Kidney capillary endothelial cell (primary cell): Measurements from ENCODE around the gene UBASH3B.

Experiments
- DNase-seq: peaks from one replicate; pipeline ENCODE4 v3.0.0-alpha.2; 2018; ENCODE audit warnings: low spot score

Gene UBASH3B

GRCh38 chr11:122755409-122755808 is 99.9 kb downstream of the UBASH3B start:
- DNase-seq: no peak

DNA sequence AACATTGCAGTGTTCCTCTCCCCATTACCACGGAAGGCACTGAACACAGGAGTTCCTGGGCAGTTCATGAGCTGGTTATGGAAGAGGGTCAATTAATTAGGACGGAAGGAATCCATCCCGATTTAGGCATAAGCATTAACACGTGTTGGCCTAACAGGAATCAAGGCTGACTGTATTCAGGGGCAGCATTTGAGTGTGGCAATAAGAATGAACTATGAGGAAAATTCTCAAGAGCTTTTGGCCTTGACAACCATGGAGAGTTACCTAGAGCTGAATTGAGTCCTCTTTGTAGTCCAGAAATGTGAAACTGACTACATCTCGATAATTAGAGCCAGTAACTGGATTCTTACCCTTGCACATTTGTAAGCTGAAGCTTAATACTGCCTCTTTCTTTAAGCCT is 100.4 kb downstream of the UBASH3B start:
- no peak for DNase-seq

DNA sequence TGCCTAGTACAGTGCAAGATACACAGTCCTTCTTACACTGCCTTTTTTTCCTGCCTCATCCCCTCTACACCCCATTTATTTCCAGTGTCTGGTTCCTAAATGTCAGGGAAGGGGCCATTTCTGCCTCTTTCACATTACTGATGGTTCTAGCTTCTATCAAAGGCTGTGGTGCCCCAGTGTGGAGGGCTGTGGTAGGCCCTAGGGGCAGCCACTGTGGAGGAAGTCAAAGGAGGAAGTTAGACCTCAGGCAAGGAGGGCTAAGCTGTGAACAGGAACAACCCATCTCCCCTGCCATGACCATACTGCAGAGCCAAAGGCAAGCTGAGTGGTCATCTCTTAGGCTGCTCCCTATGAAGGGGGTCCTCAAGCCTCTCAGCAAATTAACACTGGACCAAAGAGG is 100.9 kb downstream of the UBASH3B start:
- no peak for DNase-seq

- DNase-seq: no peak
These were observed 101.7 kb downstream of the UBASH3B start for GRCh38 chr11:122757201-122757600.

DNA sequence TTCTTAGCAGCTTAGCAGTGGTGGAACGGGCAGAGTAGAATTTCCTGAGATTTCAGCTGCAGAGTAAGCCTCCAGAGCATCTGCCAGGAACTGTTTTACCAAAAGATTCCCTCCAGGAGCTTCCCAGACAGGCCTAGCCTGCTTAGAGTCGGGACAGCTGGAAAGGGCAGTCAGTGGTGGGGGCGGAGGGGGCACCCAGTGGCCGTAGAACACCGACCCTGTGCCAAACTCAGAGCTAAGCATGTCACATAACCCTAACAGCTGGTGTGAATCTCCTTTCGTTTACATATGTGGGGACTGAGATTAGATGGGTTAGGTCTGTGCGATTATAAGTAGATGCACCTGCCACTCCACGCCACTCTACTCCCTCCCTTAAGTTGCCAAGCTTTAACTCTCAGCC is 102.8 kb downstream of the UBASH3B start:
- DNase-seq: no peak

GRCh38 chr11:122758974-122759373 is 103.5 kb downstream of the UBASH3B start:
- no peak for DNase-seq

DNA sequence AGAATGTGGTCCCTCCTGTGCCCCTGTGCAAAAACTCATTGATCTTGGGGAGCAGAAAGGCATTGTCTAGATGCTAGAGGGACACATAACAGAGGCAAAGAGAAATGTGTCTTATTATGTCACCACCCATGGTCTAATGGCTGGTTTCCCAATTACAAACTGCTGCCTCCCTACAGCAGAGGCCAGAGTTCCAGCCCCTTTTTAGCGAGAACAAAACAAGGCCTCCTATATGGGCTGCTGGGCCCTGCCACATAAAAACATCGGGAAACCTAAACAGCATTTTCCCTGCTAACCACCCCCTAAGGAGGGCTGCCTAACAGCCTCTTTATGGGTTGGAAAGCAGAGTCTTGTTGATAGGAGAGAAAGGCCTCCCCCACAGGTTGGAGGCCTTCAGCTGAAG is 107.6 kb downstream of the UBASH3B start:
- DNase-seq: no peak

GRCh38 chr11:122764371-122765090 is 109.0 kb downstream of the UBASH3B start:
- DNase-seq: no peak

GRCh38 chr11:122765487-122766131 is 110.1 kb downstream of the UBASH3B start:
- no peak for DNase-seq

DNA sequence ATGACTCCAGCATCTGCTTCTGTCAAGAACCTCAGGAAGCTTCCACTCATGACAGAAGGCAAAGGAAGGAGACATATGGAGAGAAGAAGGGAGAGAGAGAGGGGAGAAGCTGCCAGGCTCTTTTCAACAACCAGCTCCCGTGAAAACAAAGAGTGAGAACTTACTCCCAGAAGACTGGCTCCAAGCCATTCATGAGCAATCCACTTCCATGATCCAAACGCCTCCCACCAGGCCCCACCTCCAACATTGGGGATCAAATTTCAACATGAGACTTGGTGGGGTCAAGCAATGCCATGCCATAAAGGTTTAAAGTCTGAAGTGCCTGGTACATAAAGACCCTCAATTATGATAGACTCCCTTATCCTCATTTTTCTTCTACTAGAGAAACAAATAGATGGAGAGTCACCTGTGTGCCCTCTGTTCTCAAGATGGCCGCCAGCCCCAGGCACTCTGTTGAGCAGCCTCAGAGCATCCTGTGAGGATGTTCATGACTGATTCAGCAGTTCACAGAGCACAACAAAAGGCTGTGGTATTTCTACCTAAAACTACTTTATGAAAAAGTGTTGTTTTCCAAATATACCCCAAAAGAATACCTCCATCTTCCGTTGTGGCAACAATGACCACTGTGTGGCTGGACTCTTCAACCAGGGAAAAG is 113.7 kb downstream of the UBASH3B start:
- no peak for DNase-seq

DNA sequence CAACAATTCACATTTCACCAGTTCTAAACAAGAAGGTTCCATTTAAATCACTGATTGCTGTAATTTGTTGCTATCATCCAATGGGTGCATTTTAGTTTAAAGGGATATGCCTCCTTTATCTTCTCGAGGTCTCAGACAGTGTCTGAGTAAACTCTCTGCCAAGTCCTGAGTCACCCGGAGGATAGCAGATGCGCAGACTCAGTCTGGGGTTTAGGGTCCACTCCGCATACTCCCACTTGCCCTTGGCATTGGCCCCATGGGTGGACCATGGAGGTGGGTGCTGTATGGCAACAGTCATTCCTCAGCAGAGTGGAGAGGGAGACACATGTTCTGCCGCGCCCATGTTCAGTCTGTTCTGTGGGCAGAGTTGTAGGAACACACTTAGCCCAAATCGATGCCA is 117.4 kb downstream of the UBASH3B start:
- no peak for DNase-seq

DNA sequence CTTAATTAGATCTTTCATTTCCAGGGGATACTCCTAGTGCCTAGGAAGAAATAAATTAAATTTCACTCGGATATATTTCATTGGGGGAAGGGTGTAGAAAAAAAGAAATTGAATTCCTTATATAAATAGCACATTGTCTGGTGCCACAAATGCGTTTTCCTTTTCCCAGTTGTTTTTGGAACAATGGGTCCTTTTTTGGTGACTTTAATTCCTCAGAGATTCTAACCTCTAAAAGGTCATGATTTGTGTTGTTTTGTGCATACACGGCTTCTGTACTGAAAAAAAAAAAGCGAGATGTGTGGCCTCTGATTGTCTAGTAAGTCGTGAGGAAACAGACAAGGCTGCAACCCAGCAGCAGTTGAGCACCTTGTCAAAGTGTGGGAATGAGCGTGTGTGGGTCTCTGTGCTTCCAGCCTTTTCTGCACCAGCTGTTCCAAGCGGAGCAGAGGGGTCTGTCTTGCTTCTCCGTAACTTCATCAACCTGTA is 118.3 kb downstream of the UBASH3B start:
- DNase-seq: no peak

DNA sequence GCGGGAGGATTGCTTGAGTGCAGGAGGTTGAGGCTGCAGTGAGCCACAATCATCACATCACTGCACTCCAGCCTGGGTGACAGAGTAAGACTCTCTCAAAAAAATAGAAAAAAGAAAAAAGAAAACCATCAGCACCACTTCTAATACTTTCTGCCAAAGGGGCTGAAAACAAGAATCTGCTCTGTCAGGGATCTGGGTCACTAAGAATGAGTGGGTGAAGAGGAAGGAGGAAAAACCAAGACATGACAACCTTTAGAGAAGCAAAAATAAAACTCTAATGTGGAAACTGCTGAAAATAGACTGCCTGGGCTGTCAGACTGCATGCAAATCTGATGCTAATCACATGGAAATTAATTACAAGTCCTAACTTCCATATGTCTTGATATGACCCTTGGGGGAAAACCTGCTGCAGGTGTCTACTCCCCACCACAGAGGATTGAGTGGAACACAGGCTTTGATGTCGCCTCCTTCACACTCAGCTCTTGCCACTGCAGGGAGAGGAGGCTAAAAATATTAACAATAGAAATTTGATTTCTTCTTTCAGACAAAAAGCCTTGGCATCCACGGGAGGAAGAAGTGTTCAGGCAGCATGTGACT is 120.3 kb downstream of the UBASH3B start:
- no peak for DNase-seq

DNA sequence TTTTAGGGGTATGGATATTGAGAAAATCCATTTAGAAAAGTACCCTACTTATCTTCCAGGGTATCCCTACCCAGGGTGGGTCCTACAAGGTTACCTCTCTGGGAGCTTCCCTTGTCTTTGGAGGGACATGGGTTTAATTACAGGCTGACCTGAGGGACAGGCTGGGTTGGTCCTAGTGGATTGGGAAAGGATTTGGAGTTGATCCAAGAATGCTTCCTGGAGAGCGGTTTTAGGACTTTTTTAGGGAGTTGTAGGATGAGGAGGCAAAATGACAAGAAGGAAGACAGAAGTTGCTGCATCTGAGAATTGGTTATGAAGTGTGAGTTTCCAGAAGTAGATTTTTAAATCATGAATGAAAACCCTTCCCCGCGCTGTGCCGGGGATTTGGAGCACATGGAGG is 121.0 kb downstream of the UBASH3B start:
- no peak for DNase-seq

DNA sequence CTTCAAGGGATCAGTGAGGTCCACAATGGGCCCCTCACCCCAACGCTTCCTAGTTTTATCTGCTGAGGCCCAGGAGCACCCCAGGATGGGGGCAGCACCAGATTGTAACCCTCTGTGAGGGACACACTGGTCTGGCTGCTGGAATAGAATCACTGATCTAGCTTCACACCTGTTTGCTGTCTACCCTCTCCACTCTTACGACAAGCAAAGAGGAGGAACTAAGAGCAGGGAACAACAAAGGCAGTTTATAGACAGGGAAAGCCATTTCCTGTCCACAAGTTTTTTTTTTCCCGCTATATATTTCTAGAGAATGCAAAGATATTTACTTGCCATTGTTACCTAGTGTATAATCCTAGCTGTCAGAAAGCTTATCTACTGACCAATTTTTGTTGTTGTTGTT is 121.8 kb downstream of the UBASH3B start:
- DNase-seq: no peak

GRCh38 chr11:122778148-122778547 is 122.6 kb downstream of the UBASH3B start:
- DNase-seq: no peak

DNA sequence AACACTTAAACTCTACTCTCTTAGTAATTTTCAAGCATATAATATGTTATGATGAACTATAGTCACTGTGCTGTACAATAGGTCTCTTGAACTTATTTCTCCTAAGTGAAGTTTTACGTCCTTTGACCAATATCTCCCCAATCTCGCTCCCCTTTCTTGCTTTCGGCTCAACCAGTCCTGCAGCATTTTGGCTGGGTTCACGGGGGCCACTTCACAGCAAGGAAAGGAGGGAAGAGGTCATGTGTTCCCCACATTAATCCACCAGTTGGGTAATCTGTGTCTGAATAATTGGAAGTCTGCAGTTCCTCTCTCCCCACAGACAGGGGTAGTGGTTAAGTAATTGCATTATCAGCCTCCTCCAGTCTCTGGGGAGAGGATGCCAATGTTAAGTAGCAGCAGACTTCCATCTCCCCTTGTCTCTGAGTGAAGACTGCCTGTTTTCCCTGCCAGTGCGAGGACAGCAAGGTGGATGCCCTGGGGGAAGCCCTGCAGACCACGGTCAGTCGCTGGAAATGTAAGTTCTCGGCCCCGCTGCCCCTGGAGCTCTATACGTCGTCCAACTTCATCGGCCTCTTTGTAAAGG is 123.6 kb downstream of the UBASH3B start:
- DNase-seq: no peak

DNA sequence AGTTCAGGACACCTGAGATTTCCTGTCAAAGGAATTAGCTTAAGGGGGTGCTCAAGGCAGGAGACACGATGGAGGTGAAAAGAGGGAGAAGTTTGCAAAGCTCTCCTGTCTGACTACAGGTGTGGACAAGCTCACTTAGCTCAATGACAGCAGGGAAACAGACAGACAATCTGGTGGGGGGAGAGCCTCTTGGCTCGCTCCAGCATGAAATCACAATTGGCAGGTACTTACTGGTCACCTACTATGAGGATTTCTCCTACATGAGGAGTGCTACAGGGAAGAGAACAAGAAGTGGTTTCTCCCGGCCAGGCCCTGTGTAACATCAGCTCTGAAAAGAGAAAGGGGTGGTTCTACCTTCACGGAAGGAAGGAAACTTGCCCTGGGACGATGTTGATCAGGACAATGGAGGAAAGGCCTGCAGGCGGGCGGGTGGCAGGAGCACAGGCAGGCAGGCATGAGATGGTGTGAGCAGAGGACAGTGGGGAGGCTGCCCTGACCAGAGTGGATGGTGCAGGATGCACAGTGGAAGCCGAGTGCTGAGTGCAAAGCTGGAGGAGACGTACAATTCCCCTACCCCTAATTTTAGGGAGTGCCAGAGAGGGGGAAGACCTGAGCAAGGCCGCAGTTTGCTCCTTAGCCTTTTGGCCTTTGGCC is 124.9 kb downstream of the UBASH3B start:
- DNase-seq: no peak

GRCh38 chr11:122781378-122782195 is 126.1 kb downstream of the UBASH3B start:
- peak; percentile 85 for DNase-seq

DNA sequence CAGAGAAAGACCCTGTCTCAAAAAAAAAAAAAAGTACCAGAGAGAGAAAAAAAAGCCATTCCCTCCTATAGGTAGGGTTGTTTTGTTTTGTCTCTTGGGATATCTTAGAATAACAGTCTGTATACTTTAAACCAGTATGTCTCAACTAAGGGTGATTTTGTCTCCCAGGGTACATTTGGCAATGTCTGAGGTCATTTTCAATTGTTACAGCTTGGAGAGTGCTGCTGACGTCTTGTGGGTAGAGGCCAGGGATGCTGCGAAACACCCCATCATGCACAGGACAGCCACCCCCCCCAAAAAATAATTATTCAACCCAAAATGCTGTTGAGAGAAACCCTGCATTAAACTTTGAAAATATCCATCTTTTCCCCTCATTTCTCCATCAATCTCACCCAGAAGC is 126.7 kb downstream of the UBASH3B start:
- no peak for DNase-seq

DNA sequence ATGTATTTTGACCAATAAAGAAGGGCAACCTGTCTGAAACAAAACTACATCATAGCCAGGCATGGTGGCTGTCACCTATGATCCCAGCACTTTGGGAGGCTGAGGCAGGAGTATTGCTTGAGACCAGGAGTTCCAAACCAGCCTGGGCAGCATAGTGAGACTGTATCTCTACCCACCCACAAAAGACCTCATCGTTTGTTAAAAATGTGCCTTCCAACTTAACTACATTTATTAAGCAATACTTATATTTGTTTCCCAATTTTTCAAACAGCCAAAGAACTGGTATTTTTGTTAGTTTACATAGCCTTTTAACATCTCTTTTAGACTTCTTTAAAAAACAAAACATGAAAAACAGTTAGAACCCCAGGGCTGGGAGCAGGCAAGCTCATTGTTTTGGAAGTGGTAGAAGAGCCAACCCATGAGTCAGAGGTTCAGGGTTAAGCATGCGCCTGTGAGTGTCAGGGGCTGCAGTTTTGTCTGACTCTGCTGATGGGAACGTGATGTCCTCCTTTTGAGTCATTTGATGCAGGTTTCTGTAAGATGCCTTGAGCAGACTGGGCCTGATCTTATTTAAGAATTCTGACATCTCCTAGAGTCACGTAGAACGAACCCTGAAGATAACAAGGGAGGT is 128.9 kb downstream of the UBASH3B start:
- DNase-seq: no peak
